Ovary (tissue), 3 donors: ENCODE data around the gene PAIP2B.

Experiments used
- EP300 ChIP-seq: sonication (generic); formaldehyde crosslinking; IDR thresholded peaks from one replicate; pipeline ENCODE4 v1.6.1; 2017; ENCODE audit warnings: antibody characterized with exemption
- POLR2A ChIP-seq: fragments of 450-650 bp; IDR thresholded peaks from one replicate; pipeline ENCODE4 v1.6.1; 2017; ENCODE audit warnings: antibody characterized with exemption, mild to moderate bottlenecking, moderate library complexity
- TF ChIP-seq, protein P1 (sequence below), 3 donors: fragments of 450-650 bp in 2 of 3; fragments of 200-600 bp in 1 of 3; IDR thresholded peaks; one replicate each; pipeline versions ENCODE4 v1.5.1 to v1.8.0; 2016 to 2022; ENCODE audit warnings: antibody characterized with exemption in 3 of 3, mild to moderate bottlenecking in 1 of 3
- donor health status: DM: no; HTN: no; CAD: no.

DNA sequence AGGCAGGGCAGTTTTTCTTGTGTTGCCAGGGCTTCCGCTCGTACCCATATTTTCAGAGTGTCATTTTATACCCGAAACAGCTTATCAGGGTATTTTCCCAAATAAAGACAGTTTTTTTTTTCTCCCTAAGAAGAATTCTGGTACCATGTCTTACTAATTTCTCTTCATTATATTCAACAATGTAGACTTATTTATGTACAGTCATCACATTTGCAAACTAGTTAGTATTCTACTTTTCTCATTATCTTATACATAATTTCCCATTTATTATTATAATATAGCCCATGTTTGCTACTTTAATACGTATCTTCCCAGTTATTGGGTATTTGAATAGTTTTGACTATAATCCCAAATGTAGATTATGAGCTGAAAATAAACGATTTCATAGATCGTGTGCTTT is 36.5 kb upstream of the PAIP2B start:
- TF ChIP-seq POLR2A (no peak), EP300 (no peak)
- TF ChIP-seq, protein P1, sequence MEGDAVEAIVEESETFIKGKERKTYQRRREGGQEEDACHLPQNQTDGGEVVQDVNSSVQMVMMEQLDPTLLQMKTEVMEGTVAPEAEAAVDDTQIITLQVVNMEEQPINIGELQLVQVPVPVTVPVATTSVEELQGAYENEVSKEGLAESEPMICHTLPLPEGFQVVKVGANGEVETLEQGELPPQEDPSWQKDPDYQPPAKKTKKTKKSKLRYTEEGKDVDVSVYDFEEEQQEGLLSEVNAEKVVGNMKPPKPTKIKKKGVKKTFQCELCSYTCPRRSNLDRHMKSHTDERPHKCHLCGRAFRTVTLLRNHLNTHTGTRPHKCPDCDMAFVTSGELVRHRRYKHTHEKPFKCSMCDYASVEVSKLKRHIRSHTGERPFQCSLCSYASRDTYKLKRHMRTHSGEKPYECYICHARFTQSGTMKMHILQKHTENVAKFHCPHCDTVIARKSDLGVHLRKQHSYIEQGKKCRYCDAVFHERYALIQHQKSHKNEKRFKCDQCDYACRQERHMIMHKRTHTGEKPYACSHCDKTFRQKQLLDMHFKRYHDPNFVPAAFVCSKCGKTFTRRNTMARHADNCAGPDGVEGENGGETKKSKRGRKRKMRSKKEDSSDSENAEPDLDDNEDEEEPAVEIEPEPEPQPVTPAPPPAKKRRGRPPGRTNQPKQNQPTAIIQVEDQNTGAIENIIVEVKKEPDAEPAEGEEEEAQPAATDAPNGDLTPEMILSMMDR (IDR thresholded peaks at IDR 0.05), result no peak
